Fibroblast of lung (primary cell): ENCODE measurements around the gene RPL14. TPM values are rescaled to one million over a fixed set of nuclear protein-coding genes. Genes with fewer than 3 reads are reported as not detected.

Source experiments
- DNase-seq, 2 donors: peaks; one replicate each; pipeline versions ENCODE4 v3.0.0 to v3.0.0-alpha.2; 2010; ENCODE audit warnings: low read depth in 2 of 2
- H2AFZ ChIP-seq: 2 replicates; pipeline ENCODE4 v1.5.1; 2012; ENCODE audit warnings: low read length, control low read depth, inconsistent platforms
- H3K27ac ChIP-seq: 2 replicates; pipeline ENCODE4 v1.5.1; 2011; ENCODE audit warnings: low read length, control low read depth; ENCODE audit not compliant: insufficient read depth
- H3K27me3 ChIP-seq: 2 replicates; pipeline ENCODE4 v1.5.1; 2011; ENCODE audit warnings: mild to moderate bottlenecking, low read length; ENCODE audit not compliant: control insufficient read depth, insufficient read depth
- H3K36me3 ChIP-seq: 2 replicates; pipeline ENCODE4 v1.5.1; 2011; ENCODE audit warnings: low read length; ENCODE audit not compliant: control insufficient read depth, insufficient read depth
- H3K4me1 ChIP-seq: 2 replicates; pipeline ENCODE4 v1.5.1; 2011; ENCODE audit warnings: low read length; ENCODE audit not compliant: control insufficient read depth, insufficient read depth; ENCODE audit errors: extremely low read depth
- H3K4me2 ChIP-seq: 2 replicates; pipeline ENCODE4 v1.5.1; 2011; ENCODE audit warnings: low read length, control low read depth; ENCODE audit not compliant: insufficient read depth; ENCODE audit errors: extremely low read depth
- H3K4me3 ChIP-seq, 4 experiments: fragments of 200-600 bp in 1 of 4; sonication (generic) in 1 of 4; replicated peaks in 1 of 4; 2 replicates each; pipeline ENCODE4 v1.5.1; 2011 to 2016; ENCODE audit warnings: low read length in 4 of 4, low read depth in 3 of 4, mild to moderate bottlenecking in 3 of 4, control low read depth in 2 of 4, inconsistent platforms in 1 of 4, mixed read lengths in 1 of 4; ENCODE audit not compliant: insufficient read depth in 1 of 4; ENCODE audit errors: control extremely low read depth in 1 of 4
- H3K79me2 ChIP-seq: 2 replicates; pipeline ENCODE4 v1.5.1; 2012; ENCODE audit warnings: mild to moderate bottlenecking, low read length, inconsistent platforms; ENCODE audit not compliant: control insufficient read depth, insufficient read depth
- H3K9ac ChIP-seq: 2 replicates; pipeline ENCODE4 v1.5.1; 2011; ENCODE audit warnings: mild to moderate bottlenecking, low read length, control low read depth; ENCODE audit not compliant: insufficient read depth
- H3K9me3 ChIP-seq: 2 replicates; pipeline ENCODE4 v1.5.1; 2012; ENCODE audit warnings: low read depth, low read length; ENCODE audit not compliant: control insufficient read depth, insufficient read depth
- H4K20me1 ChIP-seq: 2 replicates; pipeline ENCODE4 v1.5.1; 2011; ENCODE audit warnings: low read length; ENCODE audit not compliant: control insufficient read depth, insufficient read depth; ENCODE audit errors: extremely low read depth
- CTCF ChIP-seq, 2 donors: IDR thresholded peaks in 1 of 2; conservative IDR thresholded peaks in 1 of 2; 1 replicate in 1 of 2; 2 replicates in 1 of 2; pipeline ENCODE4 v1.5.1; 2011 to 2012; ENCODE audit warnings: low read length in 2 of 2, control low read depth in 1 of 2, inconsistent platforms in 1 of 2, low read depth in 1 of 2, mild to moderate bottlenecking in 1 of 2
- EZH2 ChIP-seq: IDR thresholded peaks from 2 replicates; pipeline ENCODE4 v1.5.1; 2012; ENCODE audit warnings: low read length, control low read depth, mild to moderate bottlenecking; ENCODE audit errors: missing control alignments
- polyA plus RNA-seq, 2 donors: library from polyadenylated mRNA; depleted of rRNA in 1 of 2; stranded (reverse) in 1 of 2; unstranded in 1 of 2; fragments of >200 nt; gene quantifications; 2 replicates each; pipeline ENCODE4 v1.2.1, GENCODE V29; 2011 to 2012; ENCODE audit warnings: missing spikeins in 1 of 2
- total RNA-seq: library from RNA; depleted of rRNA; stranded (reverse); fragments of >200 nt; gene quantifications from 2 replicates; pipeline ENCODE4 v1.2.1, GENCODE V29; 2014

RPL14 gene
- total and polyA plus RNA-seq, 2 donors (not counting 1 experiment from before 2014, with no cell fraction given) = 314 to 658 TPM

- H3K9ac ChIP-seq = no peak overlapping the region
- H3K4me1 ChIP-seq = no peaks in the 10 kb centered on the region
- no peak for DNase-seq
- H3K79me2 ChIP-seq = peaks cover under 1% of the 10 kb centered on the region
- no peak overlapping the region for H3K27ac ChIP-seq
- no peak for TF ChIP-seq CTCF (conservative IDR thresholded peaks at IDR 0.05 in 1 of 2, IDR thresholded peaks at IDR 0.05 in 1 of 2; ENCODE audit: low read depth in 1 of 2, low read length in 2 of 2)
- no peak for TF ChIP-seq EZH2
- no peak overlapping the region for H3K4me2 ChIP-seq
- no peaks in the 10 kb centered on the region for H3K9me3 ChIP-seq
- no peaks in the 10 kb centered on the region for H4K20me1 ChIP-seq
- no peaks in the 10 kb centered on the region for H3K27me3 ChIP-seq
- H3K36me3 ChIP-seq = peaks cover 10% of the 10 kb centered on the region
- H3K4me3 ChIP-seq = no peak overlapping the region
- H2AFZ ChIP-seq = no peak overlapping the region
Measured at GRCh38 chr3:40465456-40465855, 8.3 kb downstream of the RPL14 start.

- Histone ChIP-seq H3K27ac (no peak overlapping the region), H4K20me1 (no peaks in the 10 kb centered on the region), H3K4me2 (no peak overlapping the region), H2AFZ (no peak overlapping the region), H3K27me3 (no peaks in the 10 kb centered on the region), H3K9me3 (no peaks in the 10 kb centered on the region), H3K4me1 (no peaks in the 10 kb centered on the region), H3K36me3 (peaks cover 7% of the 10 kb centered on the region), H3K79me2 (no peaks in the 10 kb centered on the region), H3K4me3 (no peak overlapping the region), H3K9ac (no peak overlapping the region)
- DNase-seq = no peak
- TF ChIP-seq EZH2 (no peak), CTCF (conservative IDR thresholded peaks at IDR 0.05 in 1 of 2, IDR thresholded peaks at IDR 0.05 in 1 of 2; ENCODE audit: low read depth in 1 of 2, low read length in 2 of 2) (no peak)
Measured at GRCh38 chr3:40468018-40468417, 10.9 kb downstream of the RPL14 start.

GRCh38 chr3:40470701-40471100, 13.6 kb downstream of the RPL14 start:
- Histone ChIP-seq H3K4me1 (no peaks in the 10 kb centered on the region), H3K9ac (no peak overlapping the region), H4K20me1 (no peaks in the 10 kb centered on the region), H3K79me2 (no peaks in the 10 kb centered on the region), H3K4me2 (no peak overlapping the region), H2AFZ (no peak overlapping the region), H3K27me3 (no peaks in the 10 kb centered on the region), H3K9me3 (no peaks in the 10 kb centered on the region), H3K4me3 (no peak overlapping the region), H3K36me3 (no peaks in the 10 kb centered on the region), H3K27ac (no peak overlapping the region)
- no peak for TF ChIP-seq CTCF (conservative IDR thresholded peaks at IDR 0.05 in 1 of 2, IDR thresholded peaks at IDR 0.05 in 1 of 2; ENCODE audit: low read depth in 1 of 2, low read length in 2 of 2)
- no peak for TF ChIP-seq EZH2
- no peak for DNase-seq
